SW 1271 (cell line): ENCODE measurements around the gene YPEL2.

Source experiments
- DNase-seq, 2 experiments: peaks; one replicate each; lab custom pipeline; 2025; lab: John Stamatoyannopoulos, UW

The YPEL2 gene

GRCh38 chr17:59330053-59330942 lies 1.2 kb upstream of the YPEL2 start:
- DNase-seq, result no peak

GRCh38 chr17:59331929-59332748 lies 684 bp downstream of the YPEL2 start:
- no peak for DNase-seq

GRCh38 chr17:59332749-59333377 lies 1.4 kb downstream of the YPEL2 start:
- no peak for DNase-seq

GRCh38 chr17:59333836-59334235 lies 2.4 kb downstream of the YPEL2 start:
- DNase-seq, result no peak

- DNase-seq, result no peak
Observed at GRCh38 chr17:59335685-59336084, 4.2 kb downstream of the YPEL2 start.

- DNase-seq, result no peak
Observed at GRCh38 chr17:59337741-59338299, 6.4 kb downstream of the YPEL2 start.

- DNase-seq, result no peak
Observed at GRCh38 chr17:59338498-59338897, 7.0 kb downstream of the YPEL2 start.

- no peak for DNase-seq
Observed at GRCh38 chr17:59341922-59342321, 10.5 kb downstream of the YPEL2 start.

- DNase-seq, result no peak
Observed at GRCh38 chr17:59342681-59343131, 11.3 kb downstream of the YPEL2 start.

- no peak for DNase-seq
Observed at GRCh38 chr17:59345476-59345875, 14.0 kb downstream of the YPEL2 start.

GRCh38 chr17:59346341-59346740 lies 14.9 kb downstream of the YPEL2 start:
- no peak for DNase-seq

- no peak for DNase-seq
Observed at GRCh38 chr17:59346876-59347407, 15.5 kb downstream of the YPEL2 start.

GRCh38 chr17:59347975-59348391 lies 16.5 kb downstream of the YPEL2 start:
- DNase-seq, result no peak

- DNase-seq, result no peak
Observed at GRCh38 chr17:59349178-59349577, 17.7 kb downstream of the YPEL2 start.

- no peak for DNase-seq
Observed at GRCh38 chr17:59353106-59353854, 21.8 kb downstream of the YPEL2 start.

- no peak for DNase-seq
Observed at GRCh38 chr17:59353936-59354755, 22.7 kb downstream of the YPEL2 start.

GRCh38 chr17:59355030-59355701 lies 23.7 kb downstream of the YPEL2 start:
- no peak for DNase-seq

GRCh38 chr17:59355702-59356325 lies 24.4 kb downstream of the YPEL2 start:
- DNase-seq, result no peak

- no peak for DNase-seq
Observed at GRCh38 chr17:59356543-59357218, 25.2 kb downstream of the YPEL2 start.
